GM19099 (cell line): ENCODE results near the gene LTB4R2.

Experiments used
- POLR2A ChIP-seq: IDR thresholded peaks from 3 replicates; pipeline ENCODE4 v1.6.1; 2011; ENCODE audit warnings: low read depth; ENCODE audit not compliant: insufficient read length; ENCODE audit errors: extremely low read depth

LTB4R2 gene

DNA sequence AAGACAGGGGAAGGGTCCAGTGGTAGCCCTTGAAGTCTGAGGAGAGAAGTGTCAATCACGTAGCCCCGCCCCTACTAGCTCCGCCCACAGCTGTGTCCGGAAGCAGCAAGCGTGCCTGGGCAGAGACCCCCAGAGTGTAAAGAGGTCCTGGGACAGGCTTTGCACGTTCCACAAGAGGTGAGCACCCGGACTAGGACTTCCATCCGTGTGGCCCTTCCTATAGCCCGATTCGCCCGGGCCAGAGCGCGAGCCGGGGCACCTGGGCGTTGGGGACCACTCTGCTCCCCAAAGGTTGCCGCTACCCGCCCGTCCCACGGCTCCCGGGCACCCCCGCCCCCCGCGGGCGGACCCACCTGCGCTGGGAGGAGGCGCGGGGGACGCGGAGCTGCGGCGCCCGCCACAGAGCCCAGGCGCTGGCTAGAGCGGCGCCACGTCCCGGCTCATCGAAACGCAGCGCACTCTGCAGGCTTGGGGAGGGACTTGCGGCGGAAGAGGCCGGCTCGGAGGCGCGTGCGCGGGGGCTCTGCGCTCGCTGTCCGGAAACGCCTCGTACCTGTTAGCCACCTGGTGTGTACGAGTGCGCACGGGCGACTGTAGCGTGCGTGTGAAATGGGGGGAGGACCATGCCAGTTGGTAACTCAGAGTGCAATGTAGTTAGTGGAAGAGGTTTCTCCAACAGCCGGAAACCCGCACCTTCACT is 38.7 kb upstream of the LTB4R2 start, which contains the start of gene RABGGTA:
TSS of gene RABGGTA (minus strand) at position 464 of the 700 bp plus-strand sequence. CDS start 482 bp downstream, outside the sequence.
- peak; percentile 84 for TF ChIP-seq POLR2A

DNA sequence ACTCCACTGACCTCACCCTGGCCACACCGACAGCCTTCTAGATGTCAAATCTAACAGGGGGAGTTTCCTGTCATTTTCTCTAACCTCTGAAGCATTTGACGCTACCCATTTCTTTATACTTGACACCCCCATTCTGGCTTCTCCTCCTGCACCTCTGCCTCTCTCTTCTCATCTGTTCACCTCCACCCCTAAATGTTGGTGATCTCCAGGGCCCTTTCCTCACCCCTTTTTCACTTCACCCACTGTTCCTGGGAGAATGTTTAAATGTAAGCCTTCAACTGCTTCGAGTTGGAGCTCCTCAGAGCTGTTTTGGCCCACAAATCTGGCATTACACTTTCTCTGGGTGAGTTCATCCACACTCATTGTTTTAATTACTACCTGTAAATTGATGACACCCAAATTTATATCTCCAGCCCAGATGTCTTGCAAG is 38.1 kb upstream of the LTB4R2 start:
- TF ChIP-seq POLR2A: no peak

DNA sequence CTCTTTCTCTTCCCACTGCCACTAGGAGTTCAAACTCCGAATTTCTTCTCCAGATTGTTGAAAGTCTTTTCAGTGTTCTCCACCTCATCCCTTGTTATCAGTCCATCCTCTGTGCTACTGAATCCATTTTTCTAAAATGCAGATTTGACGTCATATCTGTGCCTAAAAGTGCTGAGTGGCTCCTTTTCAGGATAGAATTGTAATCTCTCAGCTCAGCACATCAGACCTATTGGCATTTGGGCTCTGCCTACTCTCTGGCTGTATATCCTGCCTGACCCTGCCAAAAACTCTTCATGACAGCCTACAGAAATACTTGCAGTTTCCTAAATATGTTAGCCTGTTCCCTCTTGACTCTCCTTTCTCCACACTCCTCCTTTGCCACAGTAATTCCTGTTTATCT is 37.5 kb upstream of the LTB4R2 start:
- no peak for TF ChIP-seq POLR2A

DNA sequence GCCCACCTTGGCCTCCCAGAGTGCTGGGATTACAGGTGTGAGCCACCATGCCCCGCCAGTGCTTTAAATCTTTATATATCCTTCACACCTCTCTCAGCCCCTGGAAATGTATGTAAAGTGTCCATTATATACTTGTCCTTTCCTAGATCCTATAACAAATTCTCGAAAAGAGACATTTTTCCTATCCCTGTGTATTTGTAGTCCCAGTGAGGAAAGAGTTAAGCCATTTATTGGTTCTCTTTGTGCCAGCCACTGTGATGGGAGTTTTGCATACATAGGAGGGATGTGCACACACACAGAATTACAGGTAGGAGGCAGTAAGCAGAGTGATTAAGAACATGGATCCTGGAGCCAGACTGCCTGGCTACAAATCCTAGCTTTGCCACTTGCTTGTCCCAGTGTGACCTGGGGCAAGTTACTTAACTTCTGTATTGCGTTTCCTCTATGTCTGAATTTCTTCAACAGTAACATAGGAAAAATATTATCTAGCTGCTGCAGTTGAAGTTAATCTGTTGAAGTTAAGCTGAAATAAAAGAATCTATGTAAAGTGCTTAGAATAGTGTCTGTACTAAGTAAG is 36.4 kb upstream of the LTB4R2 start:
- TF ChIP-seq POLR2A: no peak

DNA sequence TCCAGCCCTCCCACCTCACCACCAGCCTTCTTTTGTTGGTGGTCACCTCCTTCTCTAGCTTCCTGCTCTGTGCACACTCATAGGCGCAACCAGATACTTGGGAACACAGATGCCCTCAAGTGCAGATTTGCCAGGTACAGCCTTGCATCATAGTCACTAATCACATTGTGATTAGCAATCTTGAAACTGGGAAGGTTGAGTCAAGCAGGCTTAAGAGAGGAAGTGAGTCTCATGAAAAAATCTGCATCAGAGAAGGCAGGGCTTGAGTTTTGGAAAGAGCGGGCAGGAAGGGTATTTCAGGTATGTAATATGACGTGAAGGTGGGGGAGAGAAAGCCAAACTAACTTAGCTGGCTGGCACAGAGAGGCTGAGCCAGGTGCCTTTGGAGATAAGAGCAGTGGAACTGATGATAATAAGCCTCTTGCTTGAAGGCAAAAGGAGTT is 35.8 kb upstream of the LTB4R2 start:
- TF ChIP-seq POLR2A: peak; percentile 17

DNA sequence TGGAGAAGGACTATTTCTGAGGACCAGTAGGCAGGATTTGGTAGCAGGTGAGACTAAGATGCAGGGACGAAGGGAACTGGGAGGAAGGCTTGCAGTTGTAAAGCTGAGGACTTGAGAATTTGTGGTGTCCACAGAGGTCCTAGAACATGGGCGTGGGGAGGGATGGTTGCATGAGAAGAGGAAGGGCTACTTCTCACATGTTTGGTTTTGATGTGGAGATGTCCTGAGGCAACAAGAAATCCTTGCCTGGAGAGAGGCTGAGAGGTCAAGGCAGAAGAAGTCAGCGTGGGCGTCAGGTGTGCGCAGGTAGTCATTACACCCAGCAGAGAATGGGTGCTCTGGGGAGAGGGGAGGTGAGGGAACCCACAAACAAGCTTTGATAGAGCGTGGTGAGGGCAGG is 32.9 kb upstream of the LTB4R2 start:
- no peak for TF ChIP-seq POLR2A

DNA sequence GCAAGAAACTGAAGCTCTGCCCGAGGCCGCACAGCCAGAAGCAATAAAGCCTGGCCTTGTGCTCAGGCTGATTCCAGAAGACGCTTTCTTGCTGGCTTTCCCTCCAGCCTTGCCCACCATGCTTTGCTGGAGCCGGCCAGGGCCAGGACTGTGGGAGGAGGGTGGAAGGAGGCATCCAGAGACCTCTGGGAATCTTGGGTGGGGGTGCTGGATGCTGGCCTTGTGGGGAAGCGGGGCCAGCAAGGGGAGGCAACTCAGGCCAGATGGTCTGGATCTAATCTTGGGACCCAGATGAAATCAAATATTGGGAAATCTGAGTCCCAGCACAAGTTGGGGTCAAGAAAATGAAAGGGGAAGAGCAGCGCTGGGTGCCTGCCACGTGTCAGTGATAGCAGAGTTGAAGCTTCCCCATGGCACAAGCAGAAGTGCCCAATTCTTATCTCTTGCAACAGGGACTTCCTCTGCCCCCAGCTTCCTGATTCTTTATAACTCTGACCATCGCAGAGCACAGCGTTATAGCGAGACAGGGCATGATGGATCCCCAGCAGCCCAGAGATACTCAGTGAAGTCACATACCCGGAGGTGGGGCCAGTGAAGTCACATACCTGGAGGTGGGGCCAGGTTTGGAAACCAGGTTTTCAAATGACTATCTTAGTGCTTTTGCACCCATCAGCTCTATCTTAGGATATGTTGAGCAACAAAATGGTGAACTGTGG is 32.2 kb upstream of the LTB4R2 start:
- TF ChIP-seq POLR2A: no peak

DNA sequence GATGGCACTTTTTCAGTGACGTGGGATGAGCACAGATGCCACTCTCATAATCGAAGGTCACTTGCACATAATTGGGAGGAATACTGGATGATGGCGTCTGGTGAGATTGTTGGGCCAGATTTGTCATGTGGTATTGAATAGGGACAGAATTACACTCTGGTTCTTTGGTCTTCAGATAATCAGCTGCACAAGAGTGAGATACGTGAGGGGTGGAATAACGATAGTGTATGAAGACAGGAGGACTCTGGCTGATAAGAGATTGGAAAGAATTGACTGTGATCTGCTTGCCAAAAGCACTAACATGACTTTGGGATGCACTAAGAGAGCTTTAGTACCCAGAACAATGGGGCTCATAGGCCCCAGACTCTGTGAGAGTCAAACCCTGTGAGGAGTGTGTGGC is 31.5 kb upstream of the LTB4R2 start:
- no peak for TF ChIP-seq POLR2A

DNA sequence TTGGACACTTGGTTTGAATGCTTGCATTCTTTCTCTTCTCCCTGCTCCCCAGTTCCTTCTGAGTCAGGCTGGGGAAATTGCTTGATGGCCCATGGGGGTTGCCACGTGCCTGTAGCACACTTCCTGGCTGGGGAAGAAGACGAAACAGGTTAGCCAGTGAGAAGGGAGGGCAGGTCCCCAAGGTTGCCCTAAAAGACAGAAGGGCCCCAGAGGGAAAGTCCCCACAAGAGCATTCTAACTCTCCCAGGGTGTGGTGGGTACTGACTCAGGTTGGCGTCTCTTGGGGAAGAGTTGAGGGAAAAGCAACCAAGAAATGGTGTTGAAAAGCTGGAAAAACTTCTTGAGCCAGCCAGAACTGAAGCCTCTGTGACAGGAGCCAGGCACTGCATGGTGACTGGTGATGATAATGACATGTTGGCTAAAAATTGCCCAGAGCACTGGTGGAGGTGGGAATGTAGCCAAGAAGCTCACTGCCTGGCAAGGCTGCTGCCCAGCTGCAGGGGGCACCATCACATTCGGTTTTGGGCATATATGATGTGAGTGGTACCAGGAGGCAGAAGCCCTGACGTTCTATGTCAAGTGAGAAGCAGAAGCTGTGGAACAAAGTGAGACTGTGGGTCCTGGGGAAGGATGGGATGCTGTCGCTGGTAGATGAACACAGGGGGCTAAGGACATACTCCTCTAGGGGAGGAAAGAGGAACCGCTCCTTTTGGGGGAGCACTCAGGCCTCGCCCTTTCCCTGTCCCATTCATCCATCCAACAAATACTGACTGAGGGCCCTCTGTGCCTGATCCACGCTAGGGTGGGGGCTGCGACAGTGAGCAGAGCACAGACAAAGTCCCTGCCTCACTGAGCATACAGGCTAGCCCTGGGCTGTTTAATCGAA is 30.4 kb upstream of the LTB4R2 start:
- no peak for TF ChIP-seq POLR2A

DNA sequence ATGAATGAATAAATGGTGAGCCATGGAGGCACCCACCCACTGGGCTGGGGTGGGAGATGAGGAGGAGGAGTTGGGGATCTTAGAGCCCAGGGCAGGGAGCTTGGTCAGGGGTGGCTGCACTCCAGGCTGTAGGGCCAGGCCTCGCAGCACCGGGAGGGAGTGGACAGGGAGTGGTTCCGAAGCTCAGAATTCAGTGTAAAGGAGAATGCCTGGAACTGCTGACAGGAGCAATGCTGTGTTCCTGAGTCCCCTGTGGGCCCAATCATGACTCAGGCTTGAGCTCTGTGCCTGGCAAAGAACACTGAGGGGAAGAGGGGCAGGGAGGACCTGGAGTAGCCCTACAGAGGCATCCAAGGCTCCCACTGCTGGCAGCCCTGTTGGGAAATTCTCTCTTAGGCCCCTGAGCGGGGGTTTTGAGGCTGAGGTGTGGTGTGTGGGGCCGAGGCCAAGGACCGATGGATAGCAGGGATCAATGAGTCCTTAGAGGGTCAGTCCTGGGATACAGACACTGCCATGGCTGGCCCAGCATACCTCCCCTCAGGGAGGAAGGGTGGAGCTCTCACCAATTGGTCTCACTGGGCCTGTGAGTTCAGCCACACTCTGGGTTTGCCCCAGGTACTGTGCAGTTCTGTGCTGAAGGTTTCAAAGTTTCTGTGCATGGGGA is 29.0 kb upstream of the LTB4R2 start:
- TF ChIP-seq POLR2A: no peak

DNA sequence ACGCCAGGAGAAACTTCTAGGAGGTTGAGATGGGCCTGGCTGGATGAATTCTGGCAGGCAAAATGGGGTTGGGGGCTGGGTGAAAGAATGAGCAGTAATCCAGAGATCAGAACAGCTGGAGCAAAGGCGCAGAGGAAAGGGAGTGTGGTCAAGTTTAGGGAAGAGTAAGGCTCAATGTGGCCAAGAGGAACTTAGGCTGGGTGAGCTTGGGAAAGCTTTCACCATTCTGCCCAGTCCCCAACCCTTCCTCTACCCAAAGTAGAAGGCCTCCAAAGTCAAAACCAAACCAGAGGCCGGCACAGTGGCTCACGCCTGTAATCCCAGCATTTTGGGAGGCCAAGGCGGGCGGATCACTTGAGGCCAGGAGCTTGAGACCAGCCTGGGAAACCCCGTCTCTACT is 28.3 kb upstream of the LTB4R2 start:
- TF ChIP-seq POLR2A: no peak

DNA sequence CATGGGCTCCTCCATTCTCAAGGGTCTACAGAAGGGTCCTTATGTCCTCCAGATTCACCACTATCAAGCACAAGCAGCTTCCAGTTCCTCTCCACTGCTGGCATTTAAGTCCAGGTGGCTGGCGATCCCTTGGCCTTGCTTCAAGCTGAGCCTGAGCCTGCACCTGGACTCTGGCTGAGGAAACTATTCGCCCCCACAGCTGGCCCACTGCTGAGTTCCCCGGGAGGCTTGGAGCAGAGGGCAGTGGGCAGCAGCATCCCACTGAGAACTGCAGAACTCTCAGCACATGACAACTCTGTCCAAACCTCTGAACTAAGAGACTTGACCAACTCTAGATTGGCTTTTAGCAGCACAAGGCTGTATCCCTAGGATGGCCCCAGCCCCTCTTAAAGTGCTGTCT is 27.2 kb upstream of the LTB4R2 start:
- TF ChIP-seq POLR2A: no peak

DNA sequence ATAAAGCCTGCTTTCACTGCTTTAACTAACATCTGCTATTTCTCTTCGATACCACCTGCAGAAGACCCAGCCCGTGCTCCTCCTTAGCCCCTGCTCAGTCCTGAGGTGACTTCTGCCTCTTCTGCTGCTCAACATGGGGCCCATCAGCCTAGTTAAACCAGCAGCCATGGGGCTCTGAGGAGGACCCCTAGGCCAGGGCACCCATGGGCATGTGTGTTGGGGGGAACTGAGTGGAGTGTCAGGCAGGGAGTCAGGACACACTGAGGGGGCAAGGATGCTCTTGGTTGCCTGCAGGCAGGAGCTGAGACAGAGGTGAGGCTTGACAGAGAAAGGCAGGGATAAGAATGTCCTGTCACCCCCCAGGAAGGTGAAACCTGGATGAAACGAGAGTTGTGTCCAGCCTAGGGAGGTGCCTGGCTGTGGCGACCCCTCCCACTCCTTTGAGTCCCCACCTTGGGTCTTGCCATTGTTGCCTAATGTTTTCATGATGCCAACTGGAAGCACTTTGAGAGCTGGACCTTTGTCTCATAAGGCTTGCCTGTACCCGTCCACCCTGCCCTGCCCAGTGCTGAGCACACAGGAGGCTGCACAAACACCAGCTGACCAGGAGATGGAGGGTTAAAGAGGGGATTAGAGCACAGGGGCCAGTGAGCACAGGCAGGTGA is 26.0 kb upstream of the LTB4R2 start:
- TF ChIP-seq POLR2A: no peak

DNA sequence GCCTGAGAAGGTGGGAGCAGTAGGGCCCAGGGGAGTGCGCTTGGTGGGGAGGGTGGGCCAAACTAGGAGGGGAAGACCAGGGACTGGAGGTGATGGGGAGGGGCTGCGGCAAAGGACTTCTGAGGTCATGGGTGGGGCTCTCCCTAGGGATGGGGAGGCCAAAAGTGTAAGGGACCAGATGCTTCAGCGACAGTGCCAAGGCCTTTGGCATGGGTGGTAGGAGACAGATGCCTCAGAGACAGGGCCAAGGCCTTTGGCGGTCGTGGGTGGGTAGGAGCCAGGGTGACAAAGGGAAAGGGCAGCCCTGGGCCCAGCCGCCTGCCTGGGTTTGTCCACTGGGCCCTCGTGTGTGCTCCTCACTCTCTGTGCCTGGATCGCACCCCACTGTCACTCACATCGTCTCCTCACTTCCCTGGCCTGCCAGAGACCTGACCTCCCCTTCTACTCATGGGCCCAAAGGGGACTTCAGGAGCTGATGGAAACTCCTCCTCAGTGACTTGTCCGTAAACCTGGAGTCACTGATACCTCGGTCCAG is 25.4 kb upstream of the LTB4R2 start:
- TF ChIP-seq POLR2A: no peak

DNA sequence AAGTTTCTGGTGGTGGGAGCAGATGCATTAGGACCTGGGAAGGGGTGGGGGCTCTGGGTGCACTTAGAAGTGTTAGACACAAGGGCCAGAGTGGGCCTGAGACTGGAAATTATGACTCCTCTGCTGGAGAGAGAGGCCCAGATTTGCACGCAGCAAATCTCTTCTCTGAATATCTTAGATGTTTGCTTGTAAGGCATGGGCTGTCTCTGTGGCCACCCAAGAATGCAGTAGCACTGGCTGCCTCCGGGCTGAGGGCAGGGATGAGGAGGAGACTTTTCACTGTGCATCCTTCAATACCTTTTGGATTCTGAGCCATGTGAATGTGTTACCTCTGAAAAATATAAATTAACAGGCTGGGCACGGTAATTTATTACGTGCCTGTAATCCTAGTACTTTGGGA is 24.6 kb upstream of the LTB4R2 start:
- TF ChIP-seq POLR2A: no peak
